Activated T-helper 17 cell treated with anti-CD3 and anti-CD28 coated beads, Interleukin-2, amount 50 U/mL, for 72 hours (primary cell): ENCODE results near the gene LYRM4. TPM values are rescaled to one million over a fixed set of nuclear protein-coding genes. Genes with fewer than 3 reads are reported as not detected.

Experiments used
- ATAC-seq: fragments of 150-1000 bp; cut with Tn5 transposase; replicated peaks from 2 replicates; pipeline ENCODE4 v1.10.0; 2021; ENCODE audit warnings: mild to moderate bottlenecking, moderate library complexity
- H3K27ac Mint-ChIP-seq: one replicate; pipeline ENCODE4 v1.8.0; 2022; ENCODE audit warnings: mixed read lengths
- H3K27me3 Mint-ChIP-seq: one replicate; pipeline ENCODE4 v1.8.0; 2022; ENCODE audit warnings: mixed read lengths
- H3K36me3 Mint-ChIP-seq: one replicate; pipeline ENCODE4 v1.8.0; 2022; ENCODE audit warnings: low read depth, mild to moderate bottlenecking, mixed read lengths
- H3K4me1 Mint-ChIP-seq: one replicate; pipeline ENCODE4 v1.8.0; 2022; ENCODE audit warnings: mixed read lengths
- H3K4me3 Mint-ChIP-seq: one replicate; pipeline ENCODE4 v1.8.0; 2022; ENCODE audit warnings: mild to moderate bottlenecking, mixed read lengths
- H3K9me3 Mint-ChIP-seq: one replicate; pipeline ENCODE4 v1.8.0; 2022; ENCODE audit warnings: mixed read lengths
- total RNA-seq, 2 donors: library from RNA; stranded (reverse); gene quantifications; one replicate each; pipeline ENCODE4 v1.2.3, GENCODE V29; 2022

The LYRM4 gene
- total RNA-seq, 2 donors from 2014 or later, result 34.0 to 64.2 TPM

DNA sequence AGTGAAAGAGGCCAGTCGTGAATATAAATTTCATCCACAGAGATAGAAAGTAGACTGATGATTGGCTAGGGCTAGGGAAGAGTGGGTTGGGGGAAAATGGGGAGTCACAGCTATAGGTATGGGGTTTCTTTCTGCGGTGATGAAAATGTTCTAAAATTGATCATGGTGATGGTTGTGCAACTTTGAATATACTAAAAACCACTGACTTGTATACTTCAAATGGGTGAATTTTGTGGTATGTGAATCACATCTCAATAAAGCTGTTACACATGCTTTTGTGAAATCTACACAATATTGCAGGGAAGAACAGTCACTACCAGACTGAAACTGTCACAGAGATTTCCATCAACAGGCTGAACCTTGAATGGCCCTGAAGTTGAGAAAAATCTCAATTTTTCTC lies 61.5 kb downstream of the LYRM4 start:
- no peaks in the 10 kb centered on the region for H3K27me3 Mint-ChIP-seq
- H3K4me1 Mint-ChIP-seq, result peaks cover 7% of the 10 kb centered on the region
- peak overlapping the region; percentile 79 for H3K27ac Mint-ChIP-seq
- no peaks in the 10 kb centered on the region for H3K9me3 Mint-ChIP-seq
- ATAC-seq, result peak; percentile 94
- H3K4me3 Mint-ChIP-seq, result peak overlapping the region; percentile 47
- no peaks in the 10 kb centered on the region for H3K36me3 Mint-ChIP-seq

GRCh38 chr6:5197084-5197483 lies 63.7 kb downstream of the LYRM4 start:
- no peaks in the 10 kb centered on the region for H3K27me3 Mint-ChIP-seq
- H3K4me3 Mint-ChIP-seq, result no peak overlapping the region
- H3K27ac Mint-ChIP-seq, result no peak overlapping the region
- H3K9me3 Mint-ChIP-seq, result no peaks in the 10 kb centered on the region
- no peak for ATAC-seq
- peaks cover 7% of the 10 kb centered on the region for H3K4me1 Mint-ChIP-seq
- no peaks in the 10 kb centered on the region for H3K36me3 Mint-ChIP-seq

GRCh38 chr6:5192135-5192794 lies 68.5 kb downstream of the LYRM4 start:
- ATAC-seq, result no peak
- no peak overlapping the region for H3K27ac Mint-ChIP-seq
- H3K4me1 Mint-ChIP-seq, result no peaks in the 10 kb centered on the region
- no peaks in the 10 kb centered on the region for H3K27me3 Mint-ChIP-seq
- no peak overlapping the region for H3K4me3 Mint-ChIP-seq
- no peaks in the 10 kb centered on the region for H3K9me3 Mint-ChIP-seq
- H3K36me3 Mint-ChIP-seq, result peaks cover 4% of the 10 kb centered on the region

GRCh38 chr6:5191722-5192121 lies 69.0 kb downstream of the LYRM4 start:
- no peaks in the 10 kb centered on the region for H3K27me3 Mint-ChIP-seq
- ATAC-seq, result no peak
- H3K4me1 Mint-ChIP-seq, result no peaks in the 10 kb centered on the region
- H3K4me3 Mint-ChIP-seq, result no peak overlapping the region
- H3K27ac Mint-ChIP-seq, result no peak overlapping the region
- H3K36me3 Mint-ChIP-seq, result peaks cover 4% of the 10 kb centered on the region
- H3K9me3 Mint-ChIP-seq, result no peaks in the 10 kb centered on the region

DNA sequence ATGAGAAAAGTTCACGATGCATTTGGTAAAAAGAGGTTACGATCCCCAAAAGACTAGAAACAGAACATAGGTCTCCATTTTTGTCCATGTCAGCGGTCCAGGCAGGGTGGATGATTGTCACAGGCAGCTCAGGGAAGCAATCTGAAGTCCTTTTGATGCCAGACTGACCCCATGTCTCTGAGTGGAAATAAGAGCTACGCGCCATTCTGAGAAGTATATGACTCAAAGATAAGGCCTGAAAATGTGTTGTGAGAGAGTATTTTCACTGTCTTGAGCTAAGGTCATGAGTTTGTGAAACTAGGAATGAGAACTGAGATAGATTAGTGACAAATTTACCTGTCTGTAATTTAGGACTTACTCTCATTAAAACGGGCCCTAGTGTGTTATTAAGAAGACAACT lies 69.5 kb downstream of the LYRM4 start:
- Mint-ChIP-seq H3K9me3 (no peaks in the 10 kb centered on the region), H3K27ac (no peak overlapping the region), H3K4me1 (no peaks in the 10 kb centered on the region), H3K36me3 (peaks cover 6% of the 10 kb centered on the region), H3K27me3 (no peaks in the 10 kb centered on the region), H3K4me3 (no peak overlapping the region)
- peak; percentile 45 for ATAC-seq

DNA sequence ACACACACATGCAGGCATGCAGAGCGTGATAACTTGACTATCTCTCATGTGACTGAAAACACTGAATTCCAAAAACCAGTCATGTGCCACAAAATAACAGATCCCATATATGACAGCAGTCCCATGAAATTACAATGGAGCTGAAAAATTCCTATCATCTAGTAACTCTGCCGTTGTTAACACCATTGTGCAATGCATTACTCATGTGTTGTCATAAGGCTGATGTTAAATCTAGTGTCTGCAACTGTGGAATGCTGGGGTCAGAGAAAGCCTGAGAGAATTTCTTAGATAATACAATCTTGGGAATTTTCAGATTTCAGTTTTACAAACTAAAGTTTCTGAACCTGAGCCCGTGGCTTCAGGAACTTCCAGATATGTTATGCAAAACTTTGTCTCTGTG lies 70.2 kb downstream of the LYRM4 start:
- H3K4me3 Mint-ChIP-seq, result no peak overlapping the region
- peaks cover 2% of the 10 kb centered on the region for H3K4me1 Mint-ChIP-seq
- H3K27me3 Mint-ChIP-seq, result no peaks in the 10 kb centered on the region
- peaks cover 9% of the 10 kb centered on the region for H3K36me3 Mint-ChIP-seq
- H3K9me3 Mint-ChIP-seq, result no peaks in the 10 kb centered on the region
- no peak for ATAC-seq
- no peak overlapping the region for H3K27ac Mint-ChIP-seq

DNA sequence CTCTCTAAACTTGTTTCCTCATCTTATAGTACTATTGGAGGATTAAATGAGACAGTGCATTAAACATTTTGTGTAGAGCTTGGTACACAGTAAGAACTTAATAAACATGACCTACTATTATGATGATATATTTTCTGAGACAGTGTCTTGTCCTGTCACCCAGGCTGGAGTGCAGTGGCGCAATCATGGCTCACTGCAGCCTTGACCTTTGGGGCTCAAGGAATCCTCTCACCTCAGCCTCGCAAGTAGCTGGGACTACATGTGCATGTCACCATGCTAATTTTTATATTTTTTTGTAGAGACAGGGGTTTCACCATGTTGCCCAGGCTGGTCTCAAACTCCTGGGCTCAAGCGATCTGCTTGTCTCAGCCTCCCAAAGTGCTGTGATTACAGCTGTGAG lies 72.1 kb downstream of the LYRM4 start:
- Mint-ChIP-seq H3K27me3 (no peaks in the 10 kb centered on the region), H3K27ac (no peak overlapping the region), H3K36me3 (peaks cover 9% of the 10 kb centered on the region), H3K9me3 (no peaks in the 10 kb centered on the region), H3K4me1 (peaks cover 4% of the 10 kb centered on the region), H3K4me3 (no peak overlapping the region)
- no peak for ATAC-seq

DNA sequence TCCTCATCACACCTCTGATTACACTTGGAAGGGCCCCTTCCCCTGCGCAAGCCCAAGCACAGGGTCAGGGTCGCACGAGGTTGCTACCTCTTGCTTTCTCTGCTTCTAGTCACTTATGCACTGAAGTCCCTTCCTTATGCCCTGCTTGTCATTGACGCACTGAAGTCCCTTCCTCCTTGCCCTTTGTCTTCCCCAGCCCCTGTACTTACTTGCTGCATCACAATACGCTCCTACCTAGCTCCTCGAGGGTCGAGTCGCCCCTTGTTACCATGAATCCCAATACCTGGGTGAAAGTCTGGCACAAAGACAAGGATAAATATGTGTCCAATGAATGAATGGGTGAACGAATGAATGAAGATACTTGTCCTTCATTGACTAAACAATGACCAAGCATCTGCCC lies 75.9 kb downstream of the LYRM4 start:
- Mint-ChIP-seq H3K27me3 (no peaks in the 10 kb centered on the region), H3K9me3 (no peaks in the 10 kb centered on the region), H3K36me3 (peaks cover 5% of the 10 kb centered on the region), H3K27ac (no peak overlapping the region), H3K4me3 (no peak overlapping the region), H3K4me1 (peaks cover 4% of the 10 kb centered on the region)
- ATAC-seq, result no peak

DNA sequence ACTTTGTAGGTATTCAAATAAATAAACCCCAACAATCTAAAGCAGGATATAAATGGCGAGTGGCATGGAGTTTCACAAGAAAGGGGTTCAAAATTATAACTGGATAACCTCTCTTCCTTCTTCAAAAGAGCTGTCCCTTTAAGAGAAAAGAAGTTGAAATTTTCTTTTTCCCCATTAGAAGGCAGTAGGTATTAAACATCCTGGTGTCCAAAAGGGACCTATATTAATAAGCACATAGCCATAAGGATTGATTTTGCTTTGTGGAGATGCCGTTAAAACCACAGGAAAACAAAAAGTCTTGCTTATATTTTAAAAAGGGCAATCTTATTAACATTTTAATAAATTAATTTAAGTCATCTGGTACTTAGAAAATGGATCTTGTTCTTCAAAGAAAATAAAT lies 76.5 kb downstream of the LYRM4 start:
- Mint-ChIP-seq H3K4me1 (peaks cover 4% of the 10 kb centered on the region), H3K36me3 (peaks cover 5% of the 10 kb centered on the region)
- no peak for ATAC-seq

DNA sequence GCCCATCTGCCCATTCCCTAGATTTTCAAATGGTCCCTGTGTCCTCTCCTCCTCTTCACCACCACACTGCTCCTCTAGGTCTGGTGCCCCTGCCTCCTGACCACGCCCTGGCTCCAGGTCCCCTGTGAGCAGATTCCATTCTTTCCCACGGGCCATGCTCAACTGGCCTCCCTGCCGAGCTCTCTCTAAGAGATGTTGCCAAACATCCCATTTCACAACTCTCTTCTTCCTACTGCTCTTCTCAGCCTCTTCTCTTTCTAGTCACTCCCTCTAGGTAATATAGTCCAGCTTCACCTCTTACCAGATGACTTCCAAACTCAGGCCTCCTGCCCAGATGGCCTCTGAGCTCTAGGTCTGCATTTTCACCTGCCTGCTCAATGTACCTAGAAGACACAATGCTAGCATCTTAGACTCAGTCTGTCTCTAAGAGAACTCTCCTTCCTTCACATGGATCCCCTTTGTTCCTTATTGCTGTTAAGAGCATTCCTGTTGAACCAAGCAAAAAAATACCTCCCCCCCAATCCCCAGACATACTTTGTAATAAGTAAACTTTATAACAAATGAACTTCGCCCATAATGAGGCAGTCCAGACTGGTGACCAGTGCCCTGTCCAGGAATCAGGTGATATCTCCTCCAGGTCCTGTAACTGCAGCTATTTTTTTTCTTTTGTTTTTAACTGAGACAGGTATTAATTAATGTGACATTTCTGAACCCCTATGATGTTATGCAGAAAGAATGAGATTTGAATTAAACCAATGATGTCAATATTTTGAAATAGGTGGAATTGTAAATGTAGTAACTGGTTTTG lies 79.0 kb downstream of the LYRM4 start:
- Mint-ChIP-seq H3K4me1 (peaks cover 4% of the 10 kb centered on the region), H3K27me3 (no peaks in the 10 kb centered on the region), H3K27ac (peak overlapping the region; percentile 7), H3K36me3 (peaks cover 5% of the 10 kb centered on the region), H3K9me3 (no peaks in the 10 kb centered on the region), H3K4me3 (no peak overlapping the region)
- no peak for ATAC-seq

More for the DNA sequence above, 76.5 kb downstream of the LYRM4 start:
- Mint-ChIP-seq H3K27me3 (no peaks in the 10 kb centered on the region), H3K4me3 (no peak overlapping the region), H3K9me3 (no peaks in the 10 kb centered on the region), H3K27ac (no peak overlapping the region)

DNA sequence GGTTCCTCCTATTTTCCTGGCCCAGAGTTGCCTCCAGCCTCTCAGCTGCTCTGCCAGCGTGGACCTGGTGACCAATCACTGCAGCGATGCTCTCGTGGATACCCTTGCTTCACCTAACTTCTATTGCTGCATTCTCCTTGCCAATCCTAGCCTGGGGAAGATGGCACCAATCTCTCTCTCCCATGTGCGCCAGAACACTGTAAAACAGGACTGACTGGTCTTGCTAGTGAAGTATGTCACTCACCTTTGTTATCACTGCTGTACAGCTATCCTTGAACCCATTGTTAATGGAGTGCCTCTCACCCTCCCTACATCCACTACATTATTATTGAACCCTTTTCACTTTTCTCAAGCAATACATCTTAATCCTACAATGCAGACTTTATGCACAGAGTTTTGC lies 80.1 kb downstream of the LYRM4 start:
- Mint-ChIP-seq H3K36me3 (no peaks in the 10 kb centered on the region), H3K27me3 (no peaks in the 10 kb centered on the region), H3K27ac (no peak overlapping the region), H3K9me3 (no peaks in the 10 kb centered on the region), H3K4me3 (no peak overlapping the region), H3K4me1 (peaks cover 5% of the 10 kb centered on the region)
- ATAC-seq, result no peak

DNA sequence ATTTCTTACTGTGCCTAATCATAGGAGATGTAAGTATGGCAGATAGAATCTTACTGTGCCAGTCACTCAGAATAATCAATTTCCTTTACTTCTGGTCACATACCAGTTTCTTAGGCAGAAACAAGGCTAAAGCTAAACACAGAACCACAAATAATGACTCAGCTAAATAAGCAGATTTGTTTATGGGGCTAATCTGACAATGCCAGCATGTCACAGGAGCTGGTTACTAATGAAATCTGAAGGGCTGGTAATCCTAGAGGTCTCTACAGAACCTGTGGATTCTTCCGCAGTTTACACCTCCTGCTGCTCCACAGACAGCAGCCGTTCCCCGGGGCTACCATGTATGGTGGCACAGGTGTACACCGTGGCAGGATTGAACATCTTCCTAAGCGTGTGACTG lies 80.8 kb downstream of the LYRM4 start:
- Mint-ChIP-seq H3K9me3 (no peaks in the 10 kb centered on the region), H3K4me1 (peaks cover 9% of the 10 kb centered on the region), H3K36me3 (no peaks in the 10 kb centered on the region), H3K27ac (no peak overlapping the region), H3K27me3 (no peaks in the 10 kb centered on the region), H3K4me3 (no peak overlapping the region)
- ATAC-seq, result no peak

- Mint-ChIP-seq H3K27ac (no peak overlapping the region), H3K4me1 (peaks cover 20% of the 10 kb centered on the region), H3K27me3 (no peaks in the 10 kb centered on the region), H3K4me3 (no peak overlapping the region), H3K36me3 (no peaks in the 10 kb centered on the region), H3K9me3 (no peaks in the 10 kb centered on the region)
- no peak for ATAC-seq
These were observed 81.9 kb downstream of the LYRM4 start for GRCh38 chr6:5178806-5179205.

DNA sequence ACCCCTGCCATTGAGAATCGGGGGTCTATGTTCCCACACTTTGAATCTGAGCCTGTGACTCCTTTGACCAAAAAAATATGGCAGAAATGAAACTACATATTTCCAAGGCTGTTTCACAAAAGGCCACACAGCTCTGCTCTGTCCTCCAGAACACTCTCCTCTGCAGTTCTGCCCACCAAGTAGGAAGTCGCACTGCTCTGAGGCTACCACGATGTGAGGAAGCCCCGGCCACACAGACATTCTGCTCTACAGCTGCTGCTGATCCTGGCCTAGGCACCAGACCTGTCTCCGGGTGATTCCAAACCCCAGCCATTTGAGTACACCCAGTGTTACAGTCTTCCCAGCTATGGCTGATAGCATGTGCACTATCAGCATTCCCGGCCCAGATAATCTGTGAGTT lies 85.1 kb downstream of the LYRM4 start:
- Mint-ChIP-seq H3K27ac (peak overlapping the region; percentile 85), H3K36me3 (no peaks in the 10 kb centered on the region), H3K4me1 (peaks cover 22% of the 10 kb centered on the region), H3K27me3 (no peaks in the 10 kb centered on the region), H3K4me3 (peak overlapping the region; percentile 67), H3K9me3 (no peaks in the 10 kb centered on the region)
- ATAC-seq, result no peak
